H1 (cell line): ENCODE measurements around the gene TXNDC12. TPM values are rescaled to one million over a fixed set of nuclear protein-coding genes. Genes with fewer than 3 reads are reported as not detected.

Source experiments
- CTCF ChIA-PET: fragments of 300-600 bp; sonication (Branson Sonifier 250); formaldehyde crosslinking; loops from one replicate; lab custom pipeline; 2021; ENCODE audit not compliant: partially characterized antibody; lab: Charles Lee
- POLR2A ChIA-PET: fragments of 300-600 bp; sonication (Branson Sonifier 250); formaldehyde crosslinking; loops from one replicate; lab custom pipeline; 2021; ENCODE audit warnings: inconsistent platforms; ENCODE audit not compliant: partially characterized antibody; lab: Charles Lee
- DNase-seq, 2 experiments: peaks; one replicate each; pipeline versions ENCODE4 v3.0.0 to v3.0.0-alpha.2; 2010 to 2022; ENCODE audit warnings: low spot score in 2 of 2, low read depth in 1 of 2, mixed read lengths in 1 of 2
- FAIRE-seq: peaks from 2 replicates; lab custom pipeline; 2011; peaks lifted over from hg19 to GRCh38; lab: Jason Lieb, UNC
- H2AFZ ChIP-seq: 2 replicates; pipeline ENCODE4 v1.8.1; 2012; ENCODE audit warnings: low read length, inconsistent platforms
- H2AK5ac ChIP-seq: 2 replicates; pipeline ENCODE4 v1.6.1; 2013; ENCODE audit warnings: low read depth, low read length
- H2BK120ac ChIP-seq: replicated peaks from 2 replicates; pipeline ENCODE3; 2013; ENCODE audit warnings: low read depth, low read length, inconsistent platforms
- H2BK12ac ChIP-seq: 2 replicates; pipeline ENCODE4 v1.6.1; 2013; ENCODE audit warnings: low read depth, low read length
- H2BK15ac ChIP-seq: 2 replicates; pipeline ENCODE4 v1.6.1; 2013; ENCODE audit warnings: low read length
- H2BK20ac ChIP-seq: 2 replicates; pipeline ENCODE4 v1.6.1; 2013; ENCODE audit warnings: low read length
- H2BK5ac ChIP-seq: 2 replicates; pipeline ENCODE4 v1.6.1; 2013; ENCODE audit warnings: low read depth, low read length
- H3K14ac ChIP-seq: 2 replicates; pipeline ENCODE4 v1.6.1; 2013; ENCODE audit warnings: inconsistent platforms; ENCODE audit not compliant: insufficient read length
- H3K18ac ChIP-seq: 2 replicates; pipeline ENCODE4 v1.6.1; 2013; ENCODE audit warnings: low read length; ENCODE audit errors: extremely low read depth
- H3K23ac ChIP-seq: 2 replicates; pipeline ENCODE4 v1.6.1; 2013; ENCODE audit warnings: inconsistent platforms; ENCODE audit not compliant: insufficient read length
- H3K23me2 ChIP-seq: 2 replicates; pipeline ENCODE4 v1.6.1; 2013; ENCODE audit warnings: low read depth, low read length
- H3K27ac ChIP-seq: 2 replicates; pipeline ENCODE4 v1.6.1; 2011; ENCODE audit warnings: low read depth, low read length, inconsistent platforms
- H3K27me3 ChIP-seq, 4 experiments: replicated peaks in 1 of 4; 1 replicate in 1 of 4; 2 replicates in 3 of 4; pipeline versions ENCODE4 v1.6.1 to v1.8.1; 2011 to 2013; ENCODE audit warnings: low read length in 3 of 4, mild to moderate bottlenecking in 3 of 4, inconsistent platforms in 2 of 4, mixed read lengths in 2 of 4, moderate library complexity in 1 of 4; ENCODE audit not compliant: control insufficient read depth in 3 of 4, insufficient read depth in 3 of 4; ENCODE audit errors: extremely low read depth in 1 of 4
- H3K36me3 ChIP-seq, 4 experiments: 2 replicates each; pipeline versions ENCODE4 v1.6.1 to v1.8.1; 2011 to 2013; ENCODE audit warnings: mild to moderate bottlenecking in 4 of 4, low read length in 3 of 4, moderate library complexity in 2 of 4, control low read depth in 1 of 4, inconsistent platforms in 1 of 4; ENCODE audit not compliant: insufficient read depth in 4 of 4, control insufficient read depth in 2 of 4
- H3K4ac ChIP-seq: replicated peaks from 2 replicates; pipeline ENCODE3; 2013; ENCODE audit warnings: low read length, low read depth, mixed read lengths, inconsistent platforms; ENCODE audit not compliant: insufficient read length
- H3K4me1 ChIP-seq, 4 experiments: replicated peaks in 1 of 4; 1 replicate in 1 of 4; 2 replicates in 3 of 4; pipeline versions ENCODE4 v1.6.1 to v1.8.1; 2011 to 2013; ENCODE audit warnings: low read length in 3 of 4, inconsistent platforms in 2 of 4, mixed read lengths in 1 of 4; ENCODE audit not compliant: insufficient read depth in 4 of 4, control insufficient read depth in 3 of 4
- H3K4me2 ChIP-seq, 2 experiments: 2 replicates each; pipeline versions ENCODE4 v1.6.1 to v1.8.1; 2011 to 2013; ENCODE audit warnings: low read depth in 2 of 2, low read length in 2 of 2, control low read depth in 1 of 2, inconsistent platforms in 1 of 2, mild to moderate bottlenecking in 1 of 2; ENCODE audit not compliant: insufficient read depth in 1 of 2
- H3K4me3 ChIP-seq, 4 experiments: fragments of 200-600, 300-600 bp in 1 of 4; sonication (generic), shearing (Covaris generic), sonication (Bioruptor Twin) in 1 of 4; 2 replicates each; pipeline versions ENCODE4 v1.5.1 to v1.8.1; 2011 to 2016; ENCODE audit warnings: low read length in 4 of 4, low read depth in 3 of 4, control low read depth in 2 of 4, inconsistent platforms in 2 of 4, mild to moderate bottlenecking in 2 of 4, mixed read lengths in 1 of 4, moderate library complexity in 1 of 4; ENCODE audit not compliant: insufficient read depth in 2 of 4; ENCODE audit errors: extremely low read depth in 1 of 4
- H3K56ac ChIP-seq: replicated peaks from 2 replicates; pipeline ENCODE3; 2013; ENCODE audit warnings: low read depth, mild to moderate bottlenecking, mixed read lengths, low read length, inconsistent platforms; ENCODE audit not compliant: insufficient read length
- H3K79me1 ChIP-seq: 2 replicates; pipeline ENCODE4 v1.6.1; 2013; ENCODE audit warnings: low read depth, low read length, control low read depth
- H3K79me2 ChIP-seq, 2 experiments: 2 replicates each; pipeline versions ENCODE4 v1.6.1 to v1.8.1; 2012 to 2013; ENCODE audit warnings: low read length in 2 of 2, mild to moderate bottlenecking in 2 of 2, inconsistent platforms in 1 of 2; ENCODE audit not compliant: insufficient read depth in 2 of 2, control insufficient read depth in 1 of 2
- H3K9ac ChIP-seq, 4 experiments: replicated peaks in 1 of 4; 1 replicate in 1 of 4; 2 replicates in 3 of 4; pipeline versions ENCODE4 v1.6.1 to v1.8.1; 2011 to 2013; ENCODE audit warnings: low read depth in 3 of 4, low read length in 3 of 4, control low read depth in 2 of 4, mild to moderate bottlenecking in 2 of 4, moderate library complexity in 2 of 4, inconsistent platforms in 1 of 4; ENCODE audit errors: extremely low read depth in 1 of 4
- H3K9me3 ChIP-seq, 2 experiments: 2 replicates each; pipeline versions ENCODE4 v1.6.1 to v1.8.1; 2012 to 2013; ENCODE audit warnings: mild to moderate bottlenecking in 2 of 2, moderate library complexity in 2 of 2, control low read depth in 1 of 2, inconsistent platforms in 1 of 2, low read depth in 1 of 2, low read length in 1 of 2, mixed read lengths in 1 of 2; ENCODE audit not compliant: insufficient read depth in 2 of 2
- H4K20me1 ChIP-seq, 2 experiments: replicated peaks in 1 of 2; 2 replicates each; pipeline versions ENCODE3 to v1.8.1; 2011 to 2013; ENCODE audit warnings: inconsistent platforms in 2 of 2, low read length in 2 of 2, mild to moderate bottlenecking in 1 of 2; ENCODE audit not compliant: insufficient read depth in 2 of 2, control insufficient read depth in 1 of 2
- H4K5ac ChIP-seq: 2 replicates; pipeline ENCODE4 v1.6.1; 2013; ENCODE audit warnings: low read length, low read depth, mixed read lengths, inconsistent platforms; ENCODE audit not compliant: insufficient read length
- H4K8ac ChIP-seq: 2 replicates; pipeline ENCODE4 v1.8.0; 2013; ENCODE audit warnings: mild to moderate bottlenecking, moderate library complexity, low read length, inconsistent platforms; ENCODE audit not compliant: insufficient read depth; ENCODE audit errors: extremely low read depth
- H4K91ac ChIP-seq: replicated peaks from 2 replicates; pipeline ENCODE3; 2013; ENCODE audit warnings: low read length, mixed read lengths, inconsistent platforms; ENCODE audit not compliant: insufficient read length
- NANOG ChIP-seq: IDR thresholded peaks from 2 replicates; pipeline ENCODE4 v1.6.1; 2011; ENCODE audit warnings: low read length, low read depth, mild to moderate bottlenecking, inconsistent platforms; ENCODE audit not compliant: insufficient read depth, poor library complexity, severe bottlenecking
- NRF1 ChIP-seq: IDR thresholded peaks from 2 replicates; pipeline ENCODE4 v1.6.1; 2011; ENCODE audit warnings: mild to moderate bottlenecking, low read depth, low read length, improper control_type of control experiment
- POLR2A ChIP-seq, 2 experiments: IDR thresholded peaks; 1 replicate in 1 of 2; 2 replicates in 1 of 2; pipeline ENCODE4 v1.6.1; 2011; ENCODE audit warnings: low read depth in 2 of 2, low read length in 2 of 2, mild to moderate bottlenecking in 2 of 2; ENCODE audit errors: control extremely low read depth in 1 of 2
- SAP30 ChIP-seq: fragments of 300-600 bp; sonication (generic); IDR thresholded peaks from 2 replicates; pipeline ENCODE4 v1.7.1; 2012; ENCODE audit warnings: low read length, moderate library complexity, mild to moderate bottlenecking, inconsistent platforms; ENCODE audit not compliant: insufficient read depth, insufficient replicate concordance
- WGBS, 2 experiments: shearing (Covaris generic) in 1 of 2; methylation state at CpG; one replicate each; pipeline versions ENCODE4 v1.1.6 to v1.1.7; 2013 to 2015; ENCODE audit warnings: low lambda C conversion rate in 2 of 2, mixed read lengths in 2 of 2, inconsistent platforms in 1 of 2, low coverage in 1 of 2, missing lambda C conversion rate in 1 of 2; ENCODE audit not compliant: insufficient replicate concordance in 2 of 2, insufficient coverage in 1 of 2, insufficient read length in 1 of 2; ENCODE audit errors: extremely low coverage in 1 of 2, missing lambda C conversion rate in 1 of 2; 5-methylcytosine and 5-hydroxymethylcytosine counted together
- polyA plus RNA-seq, 7 experiments: library from polyadenylated mRNA; depleted of rRNA in 3 of 7; stranded (reverse) in 5 of 7; unstranded in 2 of 7; fragments of >200 nt in 5 of 7; fragments of 200-250 nt in 2 of 7; gene quantifications; 1 replicate in 5 of 7; 2 replicates in 1 of 7; 4 replicates in 1 of 7; pipeline versions ENCODE4 v1.2.1 to v1.2.3, GENCODE V29; 2011 to 2013; ENCODE audit warnings: missing spikeins in 2 of 7, mixed read lengths in 2 of 7
- total RNA-seq: library from RNA; stranded (reverse); fragmentation: NEBNext Ultra II Directional; extraction: Animal tissue kit (Norgen Biotek cat#: 25700); gene quantifications from 2 replicates; pipeline ENCODE4 v1.2.1, GENCODE V29; 2021
- TF ChIP-seq, protein P1 (sequence below): IDR thresholded peaks from 2 replicates; pipeline ENCODE4 v1.6.1; 2012; ENCODE audit warnings: low read length, inconsistent platforms

TXNDC12 gene
- total and polyA plus RNA-seq, 2 of the 8 experiments (the other 6 are each of a cell fraction or from before 2014, with no cell fraction given) = 35.2 to 89.8 TPM

- Histone ChIP-seq H3K27me3 (no peaks in the 10 kb centered on the region), H2BK12ac (peak overlapping the region; percentile 11; the same call in 1 of the 2 replicates), H2BK15ac (no peak overlapping the region), H4K8ac (no peak overlapping the region; the same call in 1 of the 2 replicates), H2AFZ (no peak overlapping the region), H3K79me2 (no peaks in the 10 kb centered on the region), H3K9me3 (no peaks in the 10 kb centered on the region), H3K23me2 (no peaks in the 10 kb centered on the region), H2BK20ac (peak overlapping the region; percentile 80; the same call in 1 of the 2 replicates), H3K23ac (no peak overlapping the region), H2AK5ac (no peak overlapping the region), H3K79me1 (no peaks in the 10 kb centered on the region), H3K36me3 (no peaks in the 10 kb centered on the region), H3K4me1 (peaks cover 5 to 14% (median 12%) of the 10 kb centered on the region in 4 experiments; a peak in 6 of 7 replicates), H3K56ac (no peak overlapping the region), H3K4ac (no peak overlapping the region), H3K18ac (no peak overlapping the region; the same call in 1 of the 2 replicates), H3K27ac (no peak overlapping the region), H2BK120ac (no peak overlapping the region), H2BK5ac (no peak overlapping the region), H4K91ac (no peak overlapping the region), H4K20me1 (no peaks in the 10 kb centered on the region), H3K9ac (no peak overlapping the region), H3K4me2 (no peak overlapping the region), H3K4me3 (no peak overlapping the region), H4K5ac (no peak overlapping the region), H3K14ac (no peak overlapping the region)
- 94% methylated on average over 7 of the region's 7 CpGs; no CpG with 5 or more reads in 1 of the 2 experiments for WGBS, 2 experiments
- ChIA-PET POLR2A (interaction anchor here (0.7 to 1.8 kb wide), 5 partner anchors 25 to 253 kb away, joined by 3 to 5 read pairs (median 3); partner anchors contain the start of genes BTF3L4 and TXNDC12), CTCF (interaction anchor here (0.8 to 2.1 kb wide), 3 partner anchors 9 to 112 kb away, joined by 3 to 7 read pairs (median 4); no protein-coding TSS in a partner anchor)
- DNase-seq (no peak), FAIRE-seq (no peak)
- TF ChIP-seq POLR2A (IDR thresholded peaks at IDR 0.05; ENCODE audit: control extremely low read depth in 1 of 2, low read depth in 2 of 2, low read length in 2 of 2) (no peak), NRF1 (no peak), SAP30 (no peak), NANOG (no peak)
- TF ChIP-seq, protein P1, sequence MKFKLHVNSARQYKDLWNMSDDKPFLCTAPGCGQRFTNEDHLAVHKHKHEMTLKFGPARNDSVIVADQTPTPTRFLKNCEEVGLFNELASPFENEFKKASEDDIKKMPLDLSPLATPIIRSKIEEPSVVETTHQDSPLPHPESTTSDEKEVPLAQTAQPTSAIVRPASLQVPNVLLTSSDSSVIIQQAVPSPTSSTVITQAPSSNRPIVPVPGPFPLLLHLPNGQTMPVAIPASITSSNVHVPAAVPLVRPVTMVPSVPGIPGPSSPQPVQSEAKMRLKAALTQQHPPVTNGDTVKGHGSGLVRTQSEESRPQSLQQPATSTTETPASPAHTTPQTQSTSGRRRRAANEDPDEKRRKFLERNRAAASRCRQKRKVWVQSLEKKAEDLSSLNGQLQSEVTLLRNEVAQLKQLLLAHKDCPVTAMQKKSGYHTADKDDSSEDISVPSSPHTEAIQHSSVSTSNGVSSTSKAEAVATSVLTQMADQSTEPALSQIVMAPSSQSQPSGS = no peak
Measured at GRCh38 chr1:52008071-52008809, 46.8 kb downstream of the TXNDC12 start.
